PFSK-1 (cell line): ENCODE data around the gene ZNF410.

Source experiments
- FOXP2 ChIP-seq: optimal IDR thresholded peaks from 2 replicates; pipeline ENCODE3; 2011; ENCODE audit warnings: borderline replicate concordance, control low read depth, inconsistent platforms; ENCODE audit not compliant: insufficient read depth; ENCODE audit errors: extremely low read length, extremely low read depth
- POLR2AphosphoS5 ChIP-seq: IDR thresholded peaks from 2 replicates; pipeline ENCODE4 v1.6.1; 2012; ENCODE audit warnings: low read depth, mild to moderate bottlenecking, control low read depth, low read length, moderate library complexity
- REST ChIP-seq, 2 experiments: IDR thresholded peaks; 2 replicates each; pipeline versions ENCODE4 v1.6.1 to v1.8.0; 2011 to 2012; ENCODE audit warnings: low read depth in 2 of 2, low read length in 2 of 2, control low read depth in 1 of 2, inconsistent platforms in 1 of 2, mild to moderate bottlenecking in 1 of 2, moderate library complexity in 1 of 2; ENCODE audit not compliant: insufficient read depth in 1 of 2
- SIN3A ChIP-seq: IDR thresholded peaks from 2 replicates; pipeline ENCODE4 v1.6.1; 2012; ENCODE audit warnings: mild to moderate bottlenecking, low read length, moderate library complexity, borderline replicate concordance; ENCODE audit not compliant: insufficient read depth
- TAF1 ChIP-seq: IDR thresholded peaks from 2 replicates; pipeline ENCODE4 v1.6.1; 2012; ENCODE audit warnings: low read length, control low read depth, borderline replicate concordance; ENCODE audit not compliant: insufficient read depth

GRCh38 chr14:73903028-73903427 lies 16.4 kb downstream of the ZNF410 start:
- TF ChIP-seq REST (IDR thresholded peaks at IDR 0.05; ENCODE audit: insufficient read depth in 1 of 2, low read depth in 2 of 2, low read length in 2 of 2) (no peak), POLR2AphosphoS5 (no peak), TAF1 (no peak), SIN3A (no peak), FOXP2 (no peak)
